Endodermal cell (in vitro differentiated cells): ENCODE data around the gene MYO6. TPM values are rescaled to one million over a fixed set of nuclear protein-coding genes. Genes with fewer than 3 reads are reported as not detected.

Source experiments
- DNase-seq: peaks from one replicate; pipeline ENCODE4 v3.0.0-alpha.2; 2017
- H3K27ac ChIP-seq: 2 replicates; pipeline ENCODE4 v1.5.1; 2013; ENCODE audit warnings: mild to moderate bottlenecking, low read depth, low read length, moderate library complexity
- H3K27me3 ChIP-seq: 2 replicates; pipeline ENCODE4 v1.6.1; 2013; ENCODE audit warnings: mild to moderate bottlenecking, low read length, moderate library complexity; ENCODE audit not compliant: insufficient read depth, control insufficient read depth, poor library complexity, severe bottlenecking
- H3K36me3 ChIP-seq: 2 replicates; pipeline ENCODE4 v1.7.0; 2013; ENCODE audit warnings: mild to moderate bottlenecking, low read length, moderate library complexity; ENCODE audit not compliant: control insufficient read depth, insufficient read depth
- H3K4me1 ChIP-seq: one replicate; pipeline ENCODE4 v1.7.0; 2013; ENCODE audit warnings: low read length; ENCODE audit not compliant: control insufficient read depth, insufficient read depth
- H3K4me3 ChIP-seq: 2 replicates; pipeline ENCODE4 v1.5.1; 2013; ENCODE audit warnings: mild to moderate bottlenecking, low read length, moderate library complexity
- H3K9ac ChIP-seq: 2 replicates; pipeline ENCODE4 v1.6.1; 2013; ENCODE audit warnings: mild to moderate bottlenecking, low read length, moderate library complexity; ENCODE audit not compliant: poor library complexity, severe bottlenecking; ENCODE audit errors: extremely low read depth
- H3K9me3 ChIP-seq: 2 replicates; pipeline ENCODE4 v1.6.1; 2013; ENCODE audit warnings: mild to moderate bottlenecking, low read length, moderate library complexity; ENCODE audit not compliant: control insufficient read depth
- H3K27ac Mint-ChIP-seq: 2 replicates; pipeline ENCODE4 v1.8.0; 2020; ENCODE audit warnings: mixed read lengths
- H3K27me3 Mint-ChIP-seq: 2 replicates; pipeline ENCODE4 v1.8.0; 2021; ENCODE audit warnings: mild to moderate bottlenecking, mixed read lengths; ENCODE audit not compliant: insufficient read depth
- H3K36me3 Mint-ChIP-seq: 2 replicates; pipeline ENCODE4 v1.8.0; 2020; ENCODE audit warnings: low read depth, mixed read lengths
- H3K4me1 Mint-ChIP-seq: 2 replicates; pipeline ENCODE4 v1.8.0; 2020; ENCODE audit warnings: mixed read lengths
- H3K4me3 Mint-ChIP-seq: 2 replicates; pipeline ENCODE4 v1.8.0; 2020; ENCODE audit warnings: mild to moderate bottlenecking, moderate library complexity, mixed read lengths
- H3K9me3 Mint-ChIP-seq: 2 replicates; pipeline ENCODE4 v1.8.0; 2020; ENCODE audit warnings: mild to moderate bottlenecking, mixed read lengths
- WGBS, 2 experiments: methylation state at CpG; one replicate each; pipeline versions ENCODE4 v1.1.5 to v1.1.7; 2013; ENCODE audit warnings: missing lambda C conversion rate in 2 of 2, mixed read lengths in 1 of 2; ENCODE audit not compliant: insufficient coverage in 1 of 2, insufficient read length in 1 of 2; 5-methylcytosine and 5-hydroxymethylcytosine counted together
- total RNA-seq, 2 donors: library from RNA; stranded (reverse); fragmentation: NEBNext Ultra II Directional in 1 of 2; extraction: Animal tissue kit (Norgen Biotek cat#: 25700) in 1 of 2; gene quantifications; 2 replicates in 1 of 2; 3 replicates in 1 of 2; pipeline ENCODE4 v1.2.1, GENCODE V29; 2021
- TF ChIP-seq, protein P1 (sequence below): fragments of 200-600 bp; sonication (generic); conservative IDR thresholded peaks from 2 replicates; pipeline ENCODE4 v1.5.0; 2021; ENCODE audit warnings: antibody characterized with exemption, mild to moderate bottlenecking

The MYO6 gene
- total RNA-seq, 2 donors from 2014 or later: 58.7 to 89.9 TPM

DNA sequence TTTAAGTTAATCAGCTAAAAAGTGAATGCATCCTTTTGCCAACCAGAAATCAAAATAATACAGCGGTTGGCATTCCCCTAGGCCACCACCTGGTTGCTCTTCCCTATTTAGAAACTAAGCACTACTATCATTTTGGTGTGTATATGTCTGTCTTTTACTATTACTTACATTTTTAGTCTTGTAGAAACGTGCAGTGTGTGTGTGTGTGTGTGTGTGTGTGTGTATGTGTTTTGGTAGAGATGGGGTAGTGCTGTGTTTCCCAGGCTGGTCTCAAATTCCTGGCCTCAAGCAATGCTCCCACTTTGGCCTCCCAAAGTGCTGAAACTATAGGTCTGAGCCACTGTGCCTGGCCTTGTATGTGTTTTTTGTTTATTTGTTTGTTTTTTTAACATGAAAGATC lies 27.4 kb downstream of the MYO6 start:
- no peak overlapping the region for H3K27ac ChIP-seq
- H3K9me3 ChIP-seq: no peaks in the 10 kb centered on the region
- no peak overlapping the region for H3K9ac ChIP-seq
- no peaks in the 10 kb centered on the region for H3K4me1 ChIP-seq
- H3K27me3 ChIP-seq: no peaks in the 10 kb centered on the region
- 94% methylated on average over 2 of the region's 2 CpGs; no CpG with 5 or more reads in 1 of the 2 experiments for WGBS, 2 experiments
- DNase-seq: no peak
- H3K9me3 Mint-ChIP-seq: no peaks in the 10 kb centered on the region
- no peak overlapping the region for H3K27ac Mint-ChIP-seq
- H3K36me3 ChIP-seq: peaks cover 6% of the 10 kb centered on the region
- H3K4me1 Mint-ChIP-seq: peaks cover 16% of the 10 kb centered on the region
- H3K4me3 Mint-ChIP-seq: no peak overlapping the region
- H3K27me3 Mint-ChIP-seq: no peaks in the 10 kb centered on the region
- H3K36me3 Mint-ChIP-seq: peaks cover 4% of the 10 kb centered on the region
- TF ChIP-seq, protein P1, sequence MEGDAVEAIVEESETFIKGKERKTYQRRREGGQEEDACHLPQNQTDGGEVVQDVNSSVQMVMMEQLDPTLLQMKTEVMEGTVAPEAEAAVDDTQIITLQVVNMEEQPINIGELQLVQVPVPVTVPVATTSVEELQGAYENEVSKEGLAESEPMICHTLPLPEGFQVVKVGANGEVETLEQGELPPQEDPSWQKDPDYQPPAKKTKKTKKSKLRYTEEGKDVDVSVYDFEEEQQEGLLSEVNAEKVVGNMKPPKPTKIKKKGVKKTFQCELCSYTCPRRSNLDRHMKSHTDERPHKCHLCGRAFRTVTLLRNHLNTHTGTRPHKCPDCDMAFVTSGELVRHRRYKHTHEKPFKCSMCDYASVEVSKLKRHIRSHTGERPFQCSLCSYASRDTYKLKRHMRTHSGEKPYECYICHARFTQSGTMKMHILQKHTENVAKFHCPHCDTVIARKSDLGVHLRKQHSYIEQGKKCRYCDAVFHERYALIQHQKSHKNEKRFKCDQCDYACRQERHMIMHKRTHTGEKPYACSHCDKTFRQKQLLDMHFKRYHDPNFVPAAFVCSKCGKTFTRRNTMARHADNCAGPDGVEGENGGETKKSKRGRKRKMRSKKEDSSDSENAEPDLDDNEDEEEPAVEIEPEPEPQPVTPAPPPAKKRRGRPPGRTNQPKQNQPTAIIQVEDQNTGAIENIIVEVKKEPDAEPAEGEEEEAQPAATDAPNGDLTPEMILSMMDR: no peak
- H3K4me3 ChIP-seq: no peak overlapping the region

DNA sequence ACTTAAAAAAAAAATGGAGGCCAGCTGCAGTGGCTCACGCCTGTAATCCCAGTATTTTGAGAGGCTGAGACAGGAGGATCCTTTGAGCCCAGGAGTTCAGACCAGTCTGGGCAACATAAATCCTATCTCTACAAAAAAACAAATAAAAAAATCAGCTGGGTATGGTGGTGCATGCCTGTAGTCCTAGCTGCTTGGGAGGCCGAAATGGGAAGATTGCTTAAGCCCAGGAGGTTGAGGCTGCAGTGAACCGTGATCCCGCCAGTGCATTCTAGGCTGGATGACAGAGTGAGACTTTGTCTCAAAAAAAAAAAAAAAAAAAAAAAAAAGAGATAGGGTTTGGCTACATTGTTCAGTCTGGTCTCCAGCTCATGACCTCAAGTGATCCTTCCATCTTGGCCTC lies 29.7 kb downstream of the MYO6 start:
- Histone ChIP-seq H3K4me3 (no peak overlapping the region), H3K27me3 (no peaks in the 10 kb centered on the region), H3K9me3 (no peaks in the 10 kb centered on the region), H3K9ac (no peak overlapping the region), H3K36me3 (peaks cover 6% of the 10 kb centered on the region), H3K4me1 (no peaks in the 10 kb centered on the region), H3K27ac (no peak overlapping the region)
- H3K27me3 Mint-ChIP-seq: no peaks in the 10 kb centered on the region
- WGBS, 2 experiments: 98% methylated on average over 4 of the region's 4 CpGs; no CpG with 5 or more reads in 1 of the 2 experiments
- no peak for DNase-seq
- H3K27ac Mint-ChIP-seq: no peak overlapping the region
- H3K9me3 Mint-ChIP-seq: no peaks in the 10 kb centered on the region
- H3K36me3 Mint-ChIP-seq: peaks cover 7% of the 10 kb centered on the region
- H3K4me3 Mint-ChIP-seq: no peak overlapping the region
- H3K4me1 Mint-ChIP-seq: peaks cover 12% of the 10 kb centered on the region
- TF ChIP-seq, protein P1: no peak

DNA sequence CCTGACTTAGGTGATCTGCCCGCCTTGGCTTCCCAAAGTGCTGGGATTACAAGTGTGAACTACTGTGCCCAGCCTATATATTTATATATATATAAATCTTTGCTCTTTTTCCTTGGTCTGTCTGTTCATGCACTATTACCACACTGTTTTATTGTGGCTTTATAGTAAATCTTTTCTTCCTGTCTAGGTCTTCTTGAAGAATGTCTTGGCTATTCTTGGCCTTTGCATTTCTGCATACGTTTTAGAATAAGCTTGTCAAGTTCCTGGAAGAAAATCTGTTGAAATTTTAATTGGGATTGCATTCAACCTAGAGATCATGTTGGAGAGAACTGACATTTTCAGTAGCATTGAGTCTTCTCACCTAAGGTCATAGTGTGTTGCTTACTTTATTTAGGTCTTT lies 37.1 kb downstream of the MYO6 start:
- Histone ChIP-seq H3K4me3 (no peak overlapping the region), H3K27me3 (no peaks in the 10 kb centered on the region), H3K36me3 (no peaks in the 10 kb centered on the region), H3K9me3 (no peaks in the 10 kb centered on the region), H3K9ac (no peak overlapping the region), H3K4me1 (no peaks in the 10 kb centered on the region), H3K27ac (no peak overlapping the region)
- no peak for DNase-seq
- Mint-ChIP-seq H3K27ac (no peak overlapping the region), H3K9me3 (no peaks in the 10 kb centered on the region), H3K4me1 (peaks cover 9% of the 10 kb centered on the region), H3K36me3 (peaks cover 5% of the 10 kb centered on the region), H3K27me3 (no peaks in the 10 kb centered on the region), H3K4me3 (no peak overlapping the region)
- 93 to 100% methylated on average over 1 to 2 of the region's 2 CpGs for WGBS, 2 experiments
- TF ChIP-seq, protein P1: no peak
